Measurements from ENCODE around the gene CISD3. TPM values are rescaled to one million over a fixed set of nuclear protein-coding genes. Genes with fewer than 3 reads are reported as not detected.

Gene CISD3, protein sequence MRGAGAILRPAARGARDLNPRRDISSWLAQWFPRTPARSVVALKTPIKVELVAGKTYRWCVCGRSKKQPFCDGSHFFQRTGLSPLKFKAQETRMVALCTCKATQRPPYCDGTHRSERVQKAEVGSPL
- total RNA-seq (2012; rRNA removed) (1.3 and 1.4 TPM in 2 replicates), polyA plus RNA-seq (2012; rRNA removed) (14.1 and 20.3 TPM in 2 replicates), Bru-seq, nascent RNA (percentile 50 among the genes with signal in this experiment), BruChase-seq, experiment 1, labeled RNA remaining after a 6-hour chase (percentile 55 among the genes with signal in this experiment), BruChase-seq, experiment 2, labeled RNA remaining after a 2-hour chase (percentile 47 among the genes with signal in this experiment)
- polyA plus RNA-seq (2012; cell fraction: cytosol; rRNA removed), result 5.4 and 10.6 TPM in 2 replicates
- 2.6 and 4.6 TPM in 2 replicates for polyA plus RNA-seq (2012; cell fraction: nucleus; rRNA removed; ENCODE audit: low replicate concordance)
- long read RNA-seq, transcript CISD3-204 (4 exons, 2,074 nt), result major isoform, 22 of 36 reads
- long read RNA-seq, transcript CISD3-206 (3 exons, 2,326 nt), result minor isoform, 10 of 36 reads
- long read RNA-seq, partial matches to known transcripts, result 2 of 36 reads
- long read RNA-seq, other reads (novel, unspliced or antisense), result 1 of 36 reads

DNA sequence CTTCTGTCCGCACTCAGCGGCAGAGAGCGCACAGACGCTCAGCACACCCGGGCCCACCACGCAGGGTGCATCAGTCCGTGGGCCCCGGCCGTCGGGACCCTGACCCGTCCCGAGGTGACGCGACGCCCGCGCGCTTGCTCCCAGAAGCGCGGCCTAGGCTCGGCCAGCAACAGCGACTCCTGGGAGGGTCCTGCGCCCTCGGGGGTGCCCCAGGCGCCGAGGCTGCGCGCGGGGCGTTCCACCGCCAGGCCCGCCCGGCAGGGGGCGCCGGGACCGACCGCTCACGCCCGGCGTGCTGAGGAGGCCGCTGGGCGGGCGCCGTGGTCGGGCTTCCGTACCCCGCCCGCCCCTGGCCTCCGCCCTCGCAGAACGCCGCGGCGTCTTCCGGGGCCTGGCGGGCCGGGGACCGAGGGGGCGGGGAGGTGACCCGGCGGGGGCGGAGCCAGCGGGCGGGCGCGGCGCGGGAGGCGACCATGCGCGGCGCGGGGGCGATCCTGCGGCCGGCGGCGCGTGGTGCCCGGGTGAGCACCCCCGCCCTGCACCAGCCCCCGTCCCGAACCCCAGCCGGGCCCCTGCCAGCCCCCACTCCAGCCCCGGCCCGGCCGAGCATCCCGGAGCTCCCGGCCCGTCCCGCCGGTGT is at the start of gene CISD3:
TSS of gene CISD3 (plus strand) at position 456 of the 640 bp plus-strand sequence. CDS start at position 474, 18 bp downstream.
- Histone ChIP-seq H2AK9ac (replicated peaks; ENCODE audit: low read depth, low read length, poor library complexity) (peak within 1 kb of the TSS; percentile 99), H3K4ac (ENCODE audit: low read depth, low read length) (peak within 1 kb of the TSS; percentile 95), H3K18ac (ENCODE audit: low read depth, low read length) (peak within 1 kb of the TSS; percentile 80), H2AK5ac (ENCODE audit: low read depth, low read length) (peak within 1 kb of the TSS; percentile 98), H3K27me3 (ENCODE audit: control insufficient read depth, insufficient read depth, low read length) (no peaks in the 10 kb centered on the region), H2BK5ac (ENCODE audit: low read depth, low read length, poor library complexity, severe bottlenecking) (peak within 1 kb of the TSS; percentile 78), H3K23ac (ENCODE audit: low read depth, low read length) (peak within 1 kb of the TSS; percentile 98), H2BK20ac (ENCODE audit: low read depth, low read length) (no peak within 1 kb of the TSS), H3K4me3 (ENCODE audit: insufficient read depth, low read depth, low read length) (peak within 1 kb of the TSS; percentile 86), H4K5ac (ENCODE audit: low read depth, low read length) (peak within 1 kb of the TSS; percentile 71), H4K91ac (ENCODE audit: insufficient read depth, low read depth, low read length) (peak within 1 kb of the TSS; percentile 91), H3K56ac (ENCODE audit: extremely low read depth, insufficient read depth, low read length) (peak within 1 kb of the TSS; percentile 93), H4K8ac (ENCODE audit: low read depth in 2 of 2, low read length in 2 of 2) (peak within 1 kb of the TSS; percentile 82 to 97), H3K79me1 (ENCODE audit: low read depth in 1 of 2, low read length in 2 of 2) (peaks cover 11 to 54% of the 10 kb centered on the region in 2 experiments; a peak in 3 of 4 replicates), H3K9ac (ENCODE audit: low read depth, low read length) (peak within 1 kb of the TSS; percentile 97), H3K4me1 (ENCODE audit: control insufficient read depth, insufficient read depth, low read length) (peaks cover 12% of the 10 kb centered on the region), H3K9me1 (ENCODE audit: insufficient read depth, low read length) (0 out of 2 replicates have a peak, but pooled peaks cover 11% of the 10 kb centered on the region), H2BK15ac (ENCODE audit: low read depth, low read length) (peak within 1 kb of the TSS; percentile 3; the same call in 1 of the 3 replicates), H3K4me2 (ENCODE audit: low read depth, low read length) (peak within 1 kb of the TSS; percentile 97), H4K20me1 (ENCODE audit: insufficient read depth, low read length) (peaks cover 26% of the 10 kb centered on the region), H2AFZ (replicated peaks; ENCODE audit: low read length, poor library complexity) (peak within 1 kb of the TSS; percentile 100), H3K9me3 (ENCODE audit: control insufficient read depth, insufficient read depth, low read length) (no peaks in the 10 kb centered on the region), H3K36me3 (ENCODE audit: control insufficient read depth, insufficient read depth, low read length) (peaks cover 24% of the 10 kb centered on the region), H2BK120ac (ENCODE audit: low read depth, low read length) (peak within 1 kb of the TSS; percentile 13; the same call in 1 of the 2 replicates), H3K14ac (replicated peaks; ENCODE audit: low read depth, low read length) (peak within 1 kb of the TSS; percentile 98), H3K27ac (ENCODE audit: insufficient read depth, low read length) (peak within 1 kb of the TSS; percentile 87)
- intact Hi-C loops (cut with micrococcal nuclease) (no loop called here), in situ Hi-C loops (cut with MboI; ENCODE audit: low sequenced_read_pairs) (loop anchor here (5.0 kb wide), 1 partner anchor 53 kb away; no protein-coding TSS in a partner anchor), dilution Hi-C loops (cut with HindIII; ENCODE audit: low sequenced_read_pairs, unreplicated experiment) (no loop called here)
- BruUV-seq (replicated peaks), result no TSS peak
- CTCF ChIA-PET, result interaction anchor here (0.5 to 1.8 kb wide), 2 partner anchors 52 to 245 kb away, joined by 3 to 4 read pairs; no protein-coding TSS in a partner anchor
- ATAC-seq (ENCODE audit: low read depth), result peak; percentile 96
- peak; percentile 76 for DNase-seq
- POLR2A ChIA-PET (ENCODE audit: unreplicated experiment), result no interaction called here
- 4% methylated on average over 42 of the region's 92 CpGs; no CpG with 5 or more reads in 1 of the 2 experiments for WGBS, 2 experiments (ENCODE audit: extremely low coverage in 2 of 2, insufficient read length in 1 of 2)
- TF ChIP-seq SMC3 (IDR thresholded peaks at IDR 0.05; ENCODE audit: low read depth, low read length), result peak; percentile 49
- no peak for TF ChIP-seq RCOR1 (IDR thresholded peaks at IDR 0.05; ENCODE audit: insufficient replicate concordance, low read length)
- no peak for TF ChIP-seq MXI1 (IDR thresholded peaks at IDR 0.05; ENCODE audit: borderline replicate concordance, low read depth, low read length)
- peak; percentile 39 for TF ChIP-seq RAD21 (IDR thresholded peaks at IDR 0.05; ENCODE audit: low read length)
- no peak for TF ChIP-seq POLR2A (IDR thresholded peaks at IDR 0.05; ENCODE audit: low read depth, low read length)
- no peak for TF ChIP-seq CHD1 (IDR thresholded peaks at IDR 0.05; ENCODE audit: low read depth, low read length)
- TF ChIP-seq MAZ (IDR thresholded peaks at IDR 0.05; ENCODE audit: borderline replicate concordance, low read depth, low read length), result peak; percentile 75; the same call in 1 of the 2 replicates
- no peak for TF ChIP-seq CEBPB (IDR thresholded peaks at IDR 0.05; ENCODE audit: low read depth, low read length)
- no peak for TF ChIP-seq MAFK (IDR thresholded peaks at IDR 0.05; ENCODE audit: low read depth, low read length)
- TF ChIP-seq FOS (IDR thresholded peaks at IDR 0.05; ENCODE audit: low read depth, low read length), result no peak
- TF ChIP-seq NFE2L2 (IDR thresholded peaks at IDR 0.05; ENCODE audit: low read depth, low read length), result no peak
- TF ChIP-seq, protein P1, sequence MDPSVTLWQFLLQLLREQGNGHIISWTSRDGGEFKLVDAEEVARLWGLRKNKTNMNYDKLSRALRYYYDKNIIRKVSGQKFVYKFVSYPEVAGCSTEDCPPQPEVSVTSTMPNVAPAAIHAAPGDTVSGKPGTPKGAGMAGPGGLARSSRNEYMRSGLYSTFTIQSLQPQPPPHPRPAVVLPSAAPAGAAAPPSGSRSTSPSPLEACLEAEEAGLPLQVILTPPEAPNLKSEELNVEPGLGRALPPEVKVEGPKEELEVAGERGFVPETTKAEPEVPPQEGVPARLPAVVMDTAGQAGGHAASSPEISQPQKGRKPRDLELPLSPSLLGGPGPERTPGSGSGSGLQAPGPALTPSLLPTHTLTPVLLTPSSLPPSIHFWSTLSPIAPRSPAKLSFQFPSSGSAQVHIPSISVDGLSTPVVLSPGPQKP (IDR thresholded peaks at IDR 0.05; ENCODE audit: borderline replicate concordance, low read depth, low read length), result no peak
- peak; percentile 55; the same call in 1 of the 2 replicates for TF ChIP-seq BHLHE40 (IDR thresholded peaks at IDR 0.05; ENCODE audit: low read depth, low read length)
- TF ChIP-seq, protein P2, sequence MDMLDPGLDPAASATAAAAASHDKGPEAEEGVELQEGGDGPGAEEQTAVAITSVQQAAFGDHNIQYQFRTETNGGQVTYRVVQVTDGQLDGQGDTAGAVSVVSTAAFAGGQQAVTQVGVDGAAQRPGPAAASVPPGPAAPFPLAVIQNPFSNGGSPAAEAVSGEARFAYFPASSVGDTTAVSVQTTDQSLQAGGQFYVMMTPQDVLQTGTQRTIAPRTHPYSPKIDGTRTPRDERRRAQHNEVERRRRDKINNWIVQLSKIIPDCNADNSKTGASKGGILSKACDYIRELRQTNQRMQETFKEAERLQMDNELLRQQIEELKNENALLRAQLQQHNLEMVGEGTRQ (IDR thresholded peaks at IDR 0.05; ENCODE audit: low read depth, low read length), result no peak
